ENCODE results near the gene C1GALT1.

The C1GALT1 gene

DNA sequence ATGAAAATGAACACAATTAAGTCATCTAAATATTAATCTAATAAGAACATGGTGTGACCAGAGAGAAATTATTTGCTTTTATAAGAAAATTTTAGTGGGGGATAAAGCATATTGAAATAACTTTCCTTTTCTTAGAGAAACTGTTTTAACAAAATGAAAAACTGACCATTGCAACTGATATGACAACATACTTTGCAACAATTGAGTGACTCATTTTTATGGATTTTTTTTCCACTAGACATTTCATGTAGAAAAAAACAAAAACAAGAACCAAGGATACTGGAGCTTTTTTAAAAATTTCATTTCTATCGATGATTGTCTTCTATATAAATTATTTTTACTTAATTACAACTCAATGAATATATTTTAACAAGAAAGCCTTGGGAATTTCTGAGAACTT lies 90.0 kb downstream of the C1GALT1 start:
- no peak for DNase-seq (ENCODE audit: low read depth)

- DNase-seq (ENCODE audit: low read depth): no peak
These were observed 92.4 kb downstream of the C1GALT1 start for GRCh38 chr7:7274782-7275181.

DNA sequence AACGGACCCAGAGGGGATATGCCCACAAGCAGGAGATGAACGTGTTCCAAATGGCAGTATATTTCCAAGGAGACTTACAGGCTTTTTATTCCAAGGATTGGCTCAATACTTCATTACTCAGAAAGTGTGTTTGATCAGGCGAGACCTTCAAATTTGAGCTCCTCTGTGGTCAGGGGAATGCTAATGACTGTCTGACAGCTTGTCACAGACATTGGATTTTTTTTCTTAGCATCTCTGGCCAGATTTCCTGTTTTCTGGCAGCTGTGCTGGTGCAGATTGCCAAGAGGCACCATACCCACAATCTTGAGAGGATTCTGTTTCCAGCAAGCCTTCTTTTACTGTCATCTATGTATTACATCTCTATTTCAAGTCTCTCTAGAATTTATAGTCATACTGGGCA lies 93.8 kb downstream of the C1GALT1 start:
- no peak for DNase-seq (ENCODE audit: low read depth)

GRCh38 chr7:7290429-7291122 lies 108.2 kb downstream of the C1GALT1 start:
- no peak for DNase-seq (ENCODE audit: low read depth)

- DNase-seq (ENCODE audit: low read depth): no peak
These were observed 109.7 kb downstream of the C1GALT1 start for GRCh38 chr7:7292085-7292484.

GRCh38 chr7:7292608-7293007 lies 110.3 kb downstream of the C1GALT1 start:
- no peak for DNase-seq (ENCODE audit: low read depth)

DNA sequence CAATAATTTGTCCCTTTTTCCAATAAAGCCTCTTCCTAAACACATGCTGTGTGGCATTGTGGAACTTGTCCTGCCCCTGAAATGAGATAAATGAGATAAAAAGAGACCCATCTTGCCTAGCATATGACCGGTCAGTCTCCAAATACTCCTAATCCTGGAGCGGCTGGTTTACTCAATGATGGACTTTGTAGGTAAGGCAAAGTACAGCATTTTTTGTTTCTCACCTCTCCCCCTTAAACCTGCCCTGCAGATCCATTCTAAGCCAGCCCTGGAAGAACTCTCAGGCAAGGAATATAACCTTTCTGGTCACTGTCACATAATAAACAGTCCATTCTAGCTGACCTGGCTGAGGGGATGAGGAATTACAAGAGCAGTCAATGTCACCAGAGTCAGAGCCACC lies 110.7 kb downstream of the C1GALT1 start:
- no peak for DNase-seq (ENCODE audit: low read depth)

DNA sequence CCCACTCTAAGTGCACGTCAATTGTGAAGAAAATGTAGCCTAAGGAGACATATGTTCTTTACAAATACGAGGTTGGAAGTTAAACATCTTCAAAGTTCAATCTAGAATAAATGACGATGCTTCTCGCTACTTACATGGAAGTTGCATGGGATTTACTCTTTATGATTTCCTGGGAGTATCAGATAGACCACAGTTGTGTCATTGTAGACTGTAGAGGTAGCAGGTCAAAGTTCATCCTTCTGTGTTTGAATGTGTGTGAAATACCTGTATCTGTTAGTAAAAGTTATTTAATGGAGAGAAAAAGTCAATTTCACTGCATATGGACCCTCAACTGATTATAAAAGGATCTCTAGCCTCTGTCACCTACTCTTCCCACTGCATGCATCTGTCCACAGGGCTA lies 112.6 kb downstream of the C1GALT1 start:
- no peak for DNase-seq (ENCODE audit: low read depth)
